ENCODE measurements around the gene CAMKMT.

Gene CAMKMT

DNA sequence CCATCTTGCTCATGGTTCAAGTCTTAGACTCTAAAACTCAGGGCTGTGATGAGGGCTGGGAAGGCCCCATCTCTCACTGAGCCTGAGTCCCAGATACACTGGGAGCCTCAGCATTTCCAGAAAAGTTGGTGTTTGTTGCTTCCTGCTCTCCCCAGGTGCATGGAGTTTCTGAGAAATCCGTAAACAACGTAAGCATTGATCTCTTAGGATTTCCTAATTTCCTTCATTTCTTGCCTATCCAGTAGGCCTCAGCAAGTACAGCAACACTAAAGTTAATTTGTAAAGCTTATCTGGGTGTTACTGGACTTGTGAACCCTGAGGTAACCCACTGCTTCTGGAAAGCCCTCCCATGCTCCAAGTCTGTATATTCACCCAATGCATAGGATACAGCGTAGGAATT is 380.3 kb downstream of the CAMKMT start:
- TF ChIP-seq, protein P1, sequence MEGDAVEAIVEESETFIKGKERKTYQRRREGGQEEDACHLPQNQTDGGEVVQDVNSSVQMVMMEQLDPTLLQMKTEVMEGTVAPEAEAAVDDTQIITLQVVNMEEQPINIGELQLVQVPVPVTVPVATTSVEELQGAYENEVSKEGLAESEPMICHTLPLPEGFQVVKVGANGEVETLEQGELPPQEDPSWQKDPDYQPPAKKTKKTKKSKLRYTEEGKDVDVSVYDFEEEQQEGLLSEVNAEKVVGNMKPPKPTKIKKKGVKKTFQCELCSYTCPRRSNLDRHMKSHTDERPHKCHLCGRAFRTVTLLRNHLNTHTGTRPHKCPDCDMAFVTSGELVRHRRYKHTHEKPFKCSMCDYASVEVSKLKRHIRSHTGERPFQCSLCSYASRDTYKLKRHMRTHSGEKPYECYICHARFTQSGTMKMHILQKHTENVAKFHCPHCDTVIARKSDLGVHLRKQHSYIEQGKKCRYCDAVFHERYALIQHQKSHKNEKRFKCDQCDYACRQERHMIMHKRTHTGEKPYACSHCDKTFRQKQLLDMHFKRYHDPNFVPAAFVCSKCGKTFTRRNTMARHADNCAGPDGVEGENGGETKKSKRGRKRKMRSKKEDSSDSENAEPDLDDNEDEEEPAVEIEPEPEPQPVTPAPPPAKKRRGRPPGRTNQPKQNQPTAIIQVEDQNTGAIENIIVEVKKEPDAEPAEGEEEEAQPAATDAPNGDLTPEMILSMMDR (IDR thresholded peaks at IDR 0.05; ENCODE audit: low read depth, low read length, missing control alignments), result no peak
- H3K4me3 ChIP-seq (ENCODE audit: low read depth, low read length), result no peak overlapping the region
- DNase-seq (ENCODE audit: low read depth), result no peak

DNA sequence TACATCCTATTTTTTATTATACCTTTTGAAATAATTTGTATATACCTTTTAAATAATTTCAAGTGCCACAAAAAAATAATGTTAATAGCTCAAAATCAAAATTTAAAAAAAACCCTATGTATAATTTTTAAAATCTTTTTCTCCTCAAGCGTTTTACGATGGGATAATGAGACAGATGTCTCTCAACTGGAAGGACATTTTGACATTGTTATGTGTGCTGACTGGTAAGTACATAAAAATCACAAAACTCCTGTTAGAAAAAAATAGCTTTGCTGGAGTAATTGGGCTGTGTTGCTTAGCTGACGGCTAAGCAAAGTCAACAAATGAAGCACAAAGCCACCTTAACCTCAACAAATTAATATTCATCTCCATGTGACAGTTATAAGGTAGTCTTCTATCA is 381.7 kb downstream of the CAMKMT start:
- TF ChIP-seq, protein P1 (IDR thresholded peaks at IDR 0.05; ENCODE audit: low read depth, low read length, missing control alignments), result no peak
- H3K4me3 ChIP-seq (ENCODE audit: low read depth, low read length), result no peak overlapping the region
- DNase-seq (ENCODE audit: low read depth), result no peak

DNA sequence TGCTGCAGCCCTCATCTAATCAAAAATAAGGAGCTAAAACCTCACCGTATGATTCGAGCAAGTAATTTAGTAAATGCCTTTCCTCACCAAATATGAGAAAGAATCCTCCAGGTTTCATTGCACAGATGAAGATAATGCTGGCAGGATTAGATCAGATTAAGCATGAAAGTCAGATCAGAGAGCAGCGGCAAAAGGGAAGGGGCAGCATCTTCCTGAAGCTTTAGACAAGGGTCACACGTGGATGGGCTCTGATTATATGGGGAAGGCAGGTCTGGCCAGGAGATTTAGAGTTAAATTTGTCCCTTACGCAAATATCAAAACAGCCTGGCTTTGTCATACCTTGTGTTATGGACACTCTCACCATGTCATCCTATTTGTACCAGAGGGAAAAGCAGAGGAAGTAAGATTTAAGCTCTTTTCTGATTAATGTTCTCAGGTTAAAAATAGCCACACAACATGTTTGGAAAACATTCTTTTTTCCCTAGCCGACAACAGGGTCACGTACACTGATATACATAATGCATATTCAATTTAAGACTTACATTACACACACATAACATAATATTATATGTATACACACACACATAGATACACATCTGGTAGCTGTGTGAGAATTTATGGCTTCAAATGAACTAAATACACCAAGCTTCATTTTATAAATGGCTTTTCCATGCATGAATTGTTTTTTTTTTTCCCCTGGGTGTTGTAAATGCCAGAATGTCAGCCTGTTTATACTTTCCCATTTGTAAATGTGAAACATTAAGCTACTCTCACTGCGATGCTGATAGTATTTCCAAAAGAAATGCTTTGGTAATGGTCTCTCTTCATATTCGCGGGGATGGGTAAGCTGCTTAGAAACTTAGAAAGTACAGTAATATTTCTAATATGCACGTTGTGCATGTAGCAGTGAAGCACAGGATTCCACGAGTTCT is 383.5 kb downstream of the CAMKMT start:
- no peak for DNase-seq (ENCODE audit: low read depth)
- TF ChIP-seq, protein P1 (IDR thresholded peaks at IDR 0.05; ENCODE audit: low read depth, low read length, missing control alignments), result no peak
- H3K4me3 ChIP-seq (ENCODE audit: low read depth, low read length), result no peak overlapping the region

DNA sequence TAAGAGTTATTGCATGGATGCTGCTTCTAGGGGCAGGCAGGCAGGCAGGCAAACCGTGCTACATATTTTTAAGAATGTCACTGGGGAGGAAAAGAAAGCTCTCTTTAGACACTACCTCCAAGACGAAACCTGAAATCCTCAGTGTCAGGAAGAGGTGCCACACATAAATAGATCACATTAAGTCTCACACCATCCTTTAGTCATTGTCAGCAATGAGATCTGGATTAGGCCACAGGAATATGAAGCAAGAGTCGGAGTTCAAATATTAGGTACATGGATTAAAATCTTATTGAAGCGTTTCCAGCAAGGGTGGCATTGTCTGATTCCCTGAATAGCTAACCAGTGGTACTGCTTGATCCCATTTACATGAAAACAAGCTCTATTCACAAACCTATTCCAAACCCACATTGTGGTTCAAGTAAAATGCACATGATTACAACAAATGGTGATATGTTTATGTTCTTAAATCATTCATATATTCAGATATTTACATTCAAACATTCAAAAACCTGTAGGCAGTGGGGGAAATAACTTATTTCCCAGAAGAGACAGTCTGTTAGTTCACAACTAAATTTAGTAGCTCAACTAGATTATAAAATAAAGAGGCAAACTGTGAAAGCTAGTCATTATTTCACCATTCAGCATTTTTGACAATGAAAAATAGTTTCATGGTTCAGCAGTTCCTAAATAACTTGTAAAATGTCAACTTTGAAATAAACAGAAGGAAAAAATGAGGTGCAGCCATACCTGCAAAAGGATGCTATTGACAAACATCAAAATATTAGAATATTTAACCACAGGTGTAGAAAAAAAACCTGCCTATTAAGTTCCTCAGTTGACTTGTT is 384.4 kb downstream of the CAMKMT start:
- DNase-seq (ENCODE audit: low read depth), result no peak
- TF ChIP-seq, protein P1 (IDR thresholded peaks at IDR 0.05; ENCODE audit: low read depth, low read length, missing control alignments), result no peak
- no peak overlapping the region for H3K4me3 ChIP-seq (ENCODE audit: low read depth, low read length)

DNA sequence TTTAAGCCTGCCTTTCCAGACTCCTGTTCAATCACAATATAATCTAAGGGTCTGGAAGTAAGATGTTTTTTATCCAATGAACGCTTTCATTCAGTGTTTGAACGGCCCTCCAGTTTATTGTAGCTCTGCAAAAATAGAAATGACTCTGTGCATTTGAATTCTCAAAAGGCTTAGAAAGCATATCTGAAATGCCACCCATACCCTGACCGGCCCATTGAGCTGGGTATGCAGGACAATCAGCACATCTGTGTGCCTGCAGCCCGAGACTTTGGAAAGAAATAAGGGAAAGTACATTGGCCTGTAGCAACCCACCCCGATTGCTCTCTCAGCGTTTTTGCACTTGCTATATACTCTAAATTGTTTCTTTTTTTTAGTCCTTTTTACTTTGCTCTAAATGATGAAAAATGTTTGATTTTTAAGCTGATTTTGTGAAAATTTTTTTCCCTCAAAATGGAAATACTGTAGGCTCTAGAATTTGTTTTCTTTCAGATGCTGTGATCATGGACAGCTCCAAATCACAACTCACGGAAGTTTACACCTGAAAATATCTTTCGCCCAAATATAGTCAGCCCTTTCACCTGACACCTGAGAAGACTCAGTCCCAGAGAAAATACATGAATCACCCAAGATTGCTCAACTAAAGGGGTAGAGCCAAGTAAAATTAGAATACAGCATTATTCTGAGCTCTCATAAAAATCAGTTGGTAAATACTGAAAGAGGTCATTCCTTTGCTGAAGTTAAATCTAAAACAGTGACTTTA is 385.3 kb downstream of the CAMKMT start:
- DNase-seq (ENCODE audit: low read depth), result no peak
- no peak overlapping the region for H3K4me3 ChIP-seq (ENCODE audit: low read depth, low read length)
- TF ChIP-seq, protein P1 (IDR thresholded peaks at IDR 0.05; ENCODE audit: low read depth, low read length, missing control alignments), result no peak

DNA sequence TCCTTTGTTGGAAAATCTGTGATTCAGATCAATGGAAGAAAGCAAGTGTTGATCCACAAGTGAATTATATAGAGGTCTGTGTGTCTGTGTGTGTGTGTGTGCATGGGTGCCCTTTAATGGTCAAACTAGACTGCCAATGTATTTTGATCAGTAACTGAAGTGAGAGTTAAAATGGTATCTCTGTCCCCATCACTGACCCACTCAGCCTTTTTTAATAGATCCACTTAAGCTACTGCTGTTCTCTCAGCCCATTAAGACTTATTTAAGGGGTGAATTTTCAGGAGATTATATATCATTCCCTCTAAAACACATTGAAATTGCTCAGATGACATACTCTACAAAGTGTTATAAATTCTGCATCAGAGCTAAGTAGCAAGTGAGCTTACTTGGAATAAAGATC is 386.0 kb downstream of the CAMKMT start:
- DNase-seq (ENCODE audit: low read depth), result no peak
- TF ChIP-seq, protein P1 (IDR thresholded peaks at IDR 0.05; ENCODE audit: low read depth, low read length, missing control alignments), result no peak
- H3K4me3 ChIP-seq (ENCODE audit: low read depth, low read length), result no peak overlapping the region

Measured in GM12864 (cell line).